ENCODE results near the gene BAAT. TPM values are rescaled to one million over a fixed set of nuclear protein-coding genes. Genes with fewer than 3 reads are reported as not detected.
"Not testable (repeated sequence)": the region's sequence is repeated elsewhere in the genome, so short reads cannot be mapped to it uniquely, and the experiment has no call there.

The BAAT gene
- total RNA-seq (ENCODE audit: low replicate concordance) = not detected in 2 replicates

DNA sequence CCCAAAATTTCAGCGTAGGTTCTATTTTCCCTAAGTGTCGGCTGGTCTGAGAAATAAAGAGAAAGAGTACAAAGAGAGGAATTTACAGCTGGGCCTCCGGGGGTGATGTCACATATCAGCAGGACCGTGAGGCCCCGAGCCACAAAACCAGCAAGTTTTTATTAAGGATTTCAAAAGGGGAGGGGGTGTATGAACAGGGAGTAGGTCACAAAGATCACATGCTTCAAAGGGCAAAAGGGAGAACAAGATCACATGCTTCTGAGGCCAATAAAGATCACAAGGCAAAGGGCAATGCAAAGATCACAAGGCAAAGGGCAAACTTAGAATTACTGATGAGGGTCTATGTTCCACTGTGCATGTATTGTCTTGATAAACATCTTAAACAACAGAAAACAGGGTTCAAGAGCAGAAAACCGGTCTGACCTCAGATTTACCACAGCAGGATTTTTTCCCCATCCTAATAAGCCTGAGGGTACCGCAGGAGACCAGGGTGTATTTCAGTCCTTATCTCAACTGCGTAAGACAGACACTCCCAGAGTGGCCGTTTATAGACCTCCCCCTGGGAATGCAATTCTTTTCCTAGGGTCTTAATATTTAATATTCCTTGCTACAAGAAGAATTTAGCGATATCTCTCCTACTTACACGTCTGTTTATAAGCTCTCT, at the start of gene BAAT:
Gene BAAT (minus strand): TSS at position 134 of the 664 bp plus-strand sequence. CDS start 13,602 bp downstream, outside the sequence.
- not testable (repeated sequence) for DNase-seq (ENCODE audit: low read depth); H3K4me3 ChIP-seq (ENCODE audit: low read depth, low read length)

DNA sequence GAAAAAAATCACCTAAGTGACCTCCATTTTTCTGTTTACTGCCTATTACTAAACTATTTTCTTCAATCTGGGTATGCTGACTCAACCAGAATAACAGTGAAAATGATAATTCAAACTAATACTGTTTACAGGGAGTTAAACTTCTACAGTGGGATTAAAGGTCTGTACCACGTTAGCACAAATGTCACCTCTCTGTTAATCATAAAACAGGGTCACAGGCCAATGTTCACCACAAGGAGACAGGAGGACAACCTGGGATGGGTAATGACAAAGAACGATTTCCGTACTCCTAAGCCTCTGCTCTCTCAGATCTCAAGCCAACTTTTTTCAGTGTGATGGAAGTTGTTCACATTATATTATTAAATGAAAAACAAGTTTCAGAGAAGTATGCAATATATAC, 48.4 kb upstream of the BAAT start:
- TF ChIP-seq, protein P1, sequence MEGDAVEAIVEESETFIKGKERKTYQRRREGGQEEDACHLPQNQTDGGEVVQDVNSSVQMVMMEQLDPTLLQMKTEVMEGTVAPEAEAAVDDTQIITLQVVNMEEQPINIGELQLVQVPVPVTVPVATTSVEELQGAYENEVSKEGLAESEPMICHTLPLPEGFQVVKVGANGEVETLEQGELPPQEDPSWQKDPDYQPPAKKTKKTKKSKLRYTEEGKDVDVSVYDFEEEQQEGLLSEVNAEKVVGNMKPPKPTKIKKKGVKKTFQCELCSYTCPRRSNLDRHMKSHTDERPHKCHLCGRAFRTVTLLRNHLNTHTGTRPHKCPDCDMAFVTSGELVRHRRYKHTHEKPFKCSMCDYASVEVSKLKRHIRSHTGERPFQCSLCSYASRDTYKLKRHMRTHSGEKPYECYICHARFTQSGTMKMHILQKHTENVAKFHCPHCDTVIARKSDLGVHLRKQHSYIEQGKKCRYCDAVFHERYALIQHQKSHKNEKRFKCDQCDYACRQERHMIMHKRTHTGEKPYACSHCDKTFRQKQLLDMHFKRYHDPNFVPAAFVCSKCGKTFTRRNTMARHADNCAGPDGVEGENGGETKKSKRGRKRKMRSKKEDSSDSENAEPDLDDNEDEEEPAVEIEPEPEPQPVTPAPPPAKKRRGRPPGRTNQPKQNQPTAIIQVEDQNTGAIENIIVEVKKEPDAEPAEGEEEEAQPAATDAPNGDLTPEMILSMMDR (IDR thresholded peaks at IDR 0.05; ENCODE audit: insufficient read depth, low read length) = no peak
- DNase-seq (ENCODE audit: low read depth) = no peak
- no peak overlapping the region for H3K4me3 ChIP-seq (ENCODE audit: low read depth, low read length)

DNA sequence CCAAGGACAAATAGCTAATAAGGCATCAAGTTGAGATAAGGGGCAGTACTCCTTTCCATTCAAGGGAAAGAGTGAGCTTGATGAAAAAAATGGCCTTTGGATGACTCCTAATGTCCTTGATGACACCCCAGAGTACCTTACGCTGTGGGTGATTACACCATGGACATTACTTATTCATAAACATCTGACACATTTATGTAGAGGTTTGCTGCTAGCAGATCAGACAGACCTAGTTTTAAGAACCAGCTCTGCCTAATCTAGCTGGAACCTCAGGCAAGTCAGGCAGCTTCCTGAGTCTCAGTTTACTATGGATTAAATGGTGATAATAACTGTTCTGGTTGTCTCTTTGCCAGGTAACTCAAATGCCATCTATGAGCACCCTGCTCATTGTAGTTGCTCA, 47.9 kb upstream of the BAAT start:
- DNase-seq (ENCODE audit: low read depth) = no peak
- no peak overlapping the region for H3K4me3 ChIP-seq (ENCODE audit: low read depth, low read length)
- TF ChIP-seq, protein P1 (IDR thresholded peaks at IDR 0.05; ENCODE audit: insufficient read depth, low read length) = no peak

DNA sequence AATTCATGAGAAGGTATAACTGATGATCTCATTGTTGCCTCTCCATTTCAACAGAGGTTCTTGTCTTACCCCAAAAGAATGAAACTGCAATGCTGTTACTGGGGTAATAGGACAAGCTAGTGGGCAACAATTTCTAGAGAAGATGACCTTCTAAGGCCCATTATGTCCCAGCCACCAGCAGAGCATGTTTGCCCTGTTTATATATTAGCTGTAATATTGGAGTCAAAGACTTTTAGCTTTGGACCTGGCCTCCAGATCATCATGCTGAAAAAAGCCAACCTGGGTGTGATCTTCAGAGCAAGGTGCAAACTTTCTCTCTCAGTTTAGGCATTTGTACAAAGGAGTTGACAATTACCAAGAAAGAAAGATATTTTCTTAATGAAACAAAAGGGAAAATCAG, 47.4 kb upstream of the BAAT start:
- H3K4me3 ChIP-seq (ENCODE audit: low read depth, low read length) = no peak overlapping the region
- no peak for DNase-seq (ENCODE audit: low read depth)
- TF ChIP-seq, protein P1 (IDR thresholded peaks at IDR 0.05; ENCODE audit: insufficient read depth, low read length) = no peak

DNA sequence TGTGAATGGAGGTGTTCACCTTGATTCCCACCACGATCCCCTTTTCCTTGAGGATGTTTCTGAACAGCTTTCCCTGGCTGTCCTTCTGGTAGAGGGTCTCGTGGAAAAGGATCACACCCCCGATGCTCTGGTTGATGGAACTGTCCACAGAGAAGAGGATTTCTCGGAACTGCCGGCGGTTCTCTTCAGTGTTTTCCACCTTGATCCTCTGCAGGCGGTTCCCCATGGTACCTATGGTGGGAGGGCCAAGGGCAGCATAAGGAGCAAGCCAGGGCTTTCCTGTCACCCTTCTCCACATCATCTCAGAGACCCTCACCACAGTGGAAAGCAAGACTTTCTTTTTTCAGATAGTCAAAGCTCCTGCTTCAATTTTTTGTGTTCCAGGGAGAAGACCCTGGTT, 44.9 kb upstream of the BAAT start:
- TF ChIP-seq, protein P1 (IDR thresholded peaks at IDR 0.05; ENCODE audit: insufficient read depth, low read length) = no peak
- H3K4me3 ChIP-seq (ENCODE audit: low read depth, low read length) = no peak overlapping the region
- no peak for DNase-seq (ENCODE audit: low read depth)

DNA sequence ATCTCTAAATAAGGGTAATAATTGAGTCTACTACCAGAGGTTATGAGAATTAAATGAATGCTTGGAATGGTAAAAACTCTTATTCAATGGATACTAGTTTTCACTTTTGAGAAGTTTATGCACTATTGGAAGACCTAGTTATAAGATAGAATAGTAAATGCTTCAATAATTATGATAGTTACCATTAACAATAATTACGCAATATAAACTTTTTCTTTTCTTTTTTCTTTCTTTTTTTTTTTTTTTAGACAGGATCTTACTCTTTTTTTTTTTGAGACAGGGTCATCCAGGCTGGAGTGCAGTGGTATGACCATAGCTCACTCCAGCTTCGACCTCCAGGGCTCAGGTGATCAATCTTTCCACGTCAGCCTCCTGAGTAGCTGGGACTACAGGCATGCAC, 44.1 kb upstream of the BAAT start:
- DNase-seq (ENCODE audit: low read depth) = no peak

DNA sequence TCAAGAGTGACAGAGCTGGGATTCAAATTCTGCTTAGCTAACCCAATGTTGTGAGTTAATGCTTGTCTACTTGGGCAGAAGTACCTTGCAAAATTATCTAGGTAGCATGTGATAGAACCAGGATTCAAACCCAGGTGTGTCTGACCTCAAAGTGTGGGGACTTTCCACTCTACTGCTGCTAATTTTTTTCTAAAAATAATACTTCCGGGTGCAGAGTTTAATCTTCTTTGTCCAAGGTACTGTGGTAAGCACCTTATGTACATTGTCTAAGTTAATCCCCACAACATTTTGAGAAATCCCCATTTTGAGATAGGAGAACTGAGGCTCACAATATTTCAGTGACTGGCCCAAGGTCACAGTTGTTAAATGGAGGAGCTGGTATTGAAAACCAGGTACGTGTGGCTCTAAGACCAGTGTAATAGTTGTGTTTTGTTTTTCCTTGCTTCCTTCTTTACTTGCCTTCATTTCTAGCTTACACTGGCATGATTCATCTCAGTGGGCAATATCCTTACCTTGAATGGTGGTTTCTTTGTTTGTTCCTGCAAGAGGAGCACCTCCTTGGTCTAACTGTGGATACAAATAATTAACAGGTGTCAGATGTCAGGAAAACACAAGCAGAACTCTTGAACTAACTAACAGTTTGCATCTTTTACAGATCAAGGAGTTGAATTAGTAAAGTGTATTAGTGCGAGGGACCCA, 43.3 kb upstream of the BAAT start:
- no peak overlapping the region for H3K4me3 ChIP-seq (ENCODE audit: low read depth, low read length)
- TF ChIP-seq, protein P1 (IDR thresholded peaks at IDR 0.05; ENCODE audit: insufficient read depth, low read length) = no peak
- no peak for DNase-seq (ENCODE audit: low read depth)

More for the DNA sequence above, 44.1 kb upstream of the BAAT start:
- TF ChIP-seq, protein P1 (IDR thresholded peaks at IDR 0.05; ENCODE audit: insufficient read depth, low read length) = no peak
- no peak overlapping the region for H3K4me3 ChIP-seq (ENCODE audit: low read depth, low read length)
